T-cell (primary cell): ENCODE measurements around the gene TCF12. TPM values are rescaled to one million over a fixed set of nuclear protein-coding genes. Genes with fewer than 3 reads are reported as not detected.

Source experiments
- ATAC-seq, 4 experiments: fragments of 200-7000 bp in 3 of 4; fragments of 150-1000 bp in 1 of 4; cut with Tn5 transposase; replicated peaks in 1 of 4; 1 replicate in 3 of 4; 2 replicates in 1 of 4; pipeline ENCODE4 v1.10.0; 2021; ENCODE audit warnings: moderate library complexity in 3 of 4, mild to moderate bottlenecking in 2 of 4, moderate number of reproducible peaks in 1 of 4
- CTCF ChIA-PET, 2 donors: fragments of 300-600 bp; sonication (Branson Sonifier 250); formaldehyde crosslinking; loops; one replicate each; lab custom pipeline; 2022; ENCODE audit warnings: antibody characterized with exemption in 2 of 2; lab: Charles Lee
- POLR2A ChIA-PET, 2 donors: fragments of 300-600 bp; sonication (Branson Sonifier 250); formaldehyde crosslinking; loops; one replicate each; lab custom pipeline; 2022; ENCODE audit warnings: antibody characterized with exemption in 2 of 2; lab: Charles Lee
- DNase-seq, 35 experiments: peaks; one replicate each; pipeline versions ENCODE4 v3.0.0 to v3.0.0-alpha.2; 2013 to 2023
- H3K27ac ChIP-seq: one replicate; pipeline ENCODE4 v1.5.1; 2013; ENCODE audit warnings: low read length
- H3K27me3 ChIP-seq, 2 experiments: replicated peaks in 1 of 2; 1 replicate in 1 of 2; 2 replicates in 1 of 2; pipeline versions ENCODE4 v1.6.1 to v1.7.0; 2013; ENCODE audit warnings: low read length in 1 of 2, mixed read lengths in 1 of 2; ENCODE audit not compliant: control insufficient read depth in 2 of 2, insufficient read depth in 2 of 2; ENCODE audit errors: extremely low read depth in 1 of 2
- H3K36me3 ChIP-seq, 2 donors: 1 replicate in 1 of 2; 2 replicates in 1 of 2; pipeline versions ENCODE4 v1.6.1 to v1.7.0; 2013; ENCODE audit warnings: low read length in 1 of 2; ENCODE audit not compliant: control insufficient read depth in 2 of 2, insufficient read depth in 1 of 2; ENCODE audit errors: extremely low read depth in 1 of 2
- H3K4me1 ChIP-seq, 2 experiments: 1 replicate in 1 of 2; 2 replicates in 1 of 2; pipeline versions ENCODE4 v1.6.1 to v1.7.0; 2013; ENCODE audit warnings: low read length in 2 of 2, mixed read lengths in 1 of 2; ENCODE audit not compliant: insufficient read depth in 2 of 2, control insufficient read depth in 1 of 2; ENCODE audit errors: extremely low read depth in 1 of 2
- H3K4me3 ChIP-seq, 2 donors: 1 replicate in 1 of 2; 2 replicates in 1 of 2; pipeline versions ENCODE4 v1.5.1 to v1.7.0; 2013; ENCODE audit warnings: mild to moderate bottlenecking in 2 of 2, low read length in 1 of 2, moderate library complexity in 1 of 2; ENCODE audit not compliant: control insufficient read depth in 1 of 2; ENCODE audit errors: extremely low read depth in 1 of 2
- H3K9me3 ChIP-seq: 2 replicates; pipeline ENCODE4 v1.7.0; 2013
- H3K27ac Mint-ChIP-seq, 2 donors: one replicate each; pipeline ENCODE4 v1.8.0; 2020 to 2021; ENCODE audit warnings: mild to moderate bottlenecking in 2 of 2, mixed read lengths in 2 of 2
- H3K27me3 Mint-ChIP-seq, 2 donors: one replicate each; pipeline ENCODE4 v1.8.0; 2021 to 2022; ENCODE audit warnings: mixed read lengths in 2 of 2
- H3K36me3 Mint-ChIP-seq: one replicate; pipeline ENCODE4 v1.8.0; 2021; ENCODE audit warnings: mixed read lengths
- H3K4me1 Mint-ChIP-seq, 3 donors: one replicate each; pipeline ENCODE4 v1.8.0; 2020 to 2022; ENCODE audit warnings: mixed read lengths in 3 of 3, mild to moderate bottlenecking in 1 of 3
- H3K4me3 Mint-ChIP-seq, 3 donors: one replicate each; pipeline ENCODE4 v1.8.0; 2020 to 2022; ENCODE audit warnings: mild to moderate bottlenecking in 3 of 3, mixed read lengths in 3 of 3, moderate library complexity in 3 of 3
- H3K9me3 Mint-ChIP-seq, 3 donors: one replicate each; pipeline ENCODE4 v1.8.0; 2020 to 2022; ENCODE audit warnings: mixed read lengths in 3 of 3
- WGBS: methylation state at CpG from one replicate; pipeline ENCODE4 v1.1.5; 2013; ENCODE audit warnings: missing lambda C conversion rate; ENCODE audit not compliant: insufficient coverage; 5-methylcytosine and 5-hydroxymethylcytosine counted together
- total RNA-seq, 35 experiments: library from RNA in 6 of 35; stranded (reverse) in 6 of 35; fragments of 120-200 nt in 1 of 35; gene quantifications; one replicate each; pipeline versions ENCODE4 v1.2.1 to v1.2.4 and lab custom pipeline; 2013 to 2026

The TCF12 gene
- total RNA-seq, 5 donors from 2014 or later (not counting 1 experiment from before 2014, with no cell fraction given): 68.0 to 94.3 (median 83.0) TPM

- CTCF ChIA-PET: no interaction called here
- Mint-ChIP-seq H3K9me3 (peaks cover 5 to 22% (median 8%) of the 10 kb centered on the region in 3 donors), H3K4me3 (no peak overlapping the region)
Observed at GRCh38 chr15:56944485-56944884, 26.0 kb downstream of the TCF12 start.

GRCh38 chr15:56946150-56946549 is 27.7 kb downstream of the TCF12 start:
- Histone ChIP-seq H3K9me3 (no peaks in the 10 kb centered on the region), H3K36me3 (peaks cover 4 to 5% of the 10 kb centered on the region in 2 donors), H3K4me3 (no peak overlapping the region), H3K4me1 (peaks cover under 1 to 24% of the 10 kb centered on the region in 2 experiments), H3K27me3 (no peaks in the 10 kb centered on the region), H3K27ac (no peak overlapping the region)
- Mint-ChIP-seq H3K27me3 (no peaks in the 10 kb centered on the region), H3K36me3 (peaks cover 37% of the 10 kb centered on the region), H3K4me1 (peaks cover 50 to 61% (median 51%) of the 10 kb centered on the region in 3 donors), H3K9me3 (peaks cover 5 to 22% (median 8%) of the 10 kb centered on the region in 3 donors), H3K4me3 (no peak overlapping the region), H3K27ac (no peak overlapping the region)
- no peak for ATAC-seq
- WGBS: 100% methylated on average over 1 of the region's 3 CpGs
- POLR2A ChIA-PET: no interaction called here
- CTCF ChIA-PET: no interaction called here
- no peak for DNase-seq

More at GRCh38 chr15:56944485-56944884, 26.0 kb downstream of the TCF12 start:
- peaks cover 0 to 5% of the 10 kb centered on the region in 2 donors for H3K36me3 ChIP-seq
- POLR2A ChIA-PET: no interaction called here
- no CpG with 5 or more reads among the region's 1 CpG for WGBS
- ATAC-seq: no peak
- H3K27me3 ChIP-seq: no peaks in the 10 kb centered on the region
- Mint-ChIP-seq H3K4me1 (peaks cover 48 to 67% (median 52%) of the 10 kb centered on the region in 3 donors), H3K36me3 (peaks cover 33% of the 10 kb centered on the region), H3K27me3 (no peaks in the 10 kb centered on the region), H3K27ac (no peak overlapping the region)
- no peak for DNase-seq
- no peak overlapping the region for H3K27ac ChIP-seq
- peaks cover 7 to 20% of the 10 kb centered on the region in 2 experiments for H3K4me1 ChIP-seq
- no peak overlapping the region for H3K4me3 ChIP-seq
- H3K9me3 ChIP-seq: no peaks in the 10 kb centered on the region

GRCh38 chr15:56948000-56948763 is 29.7 kb downstream of the TCF12 start:
- H3K4me3 Mint-ChIP-seq: no peak overlapping the region
- peaks cover 44 to 55% (median 46%) of the 10 kb centered on the region in 3 donors for H3K4me1 Mint-ChIP-seq
- WGBS: 100% methylated on average over 1 of the region's 6 CpGs
- CTCF ChIA-PET: interaction anchor here (0.6 to 1.6 kb wide), 2 partner anchors 30 kb away, joined by 3 to 4 read pairs; partner anchors contain the start of gene TCF12 (in 1 of the 2)
- ATAC-seq (no peak), DNase-seq (no peak)
- H3K9me3 Mint-ChIP-seq: peaks cover 5 to 22% (median 8%) of the 10 kb centered on the region in 3 donors
- Histone ChIP-seq H3K9me3 (no peaks in the 10 kb centered on the region), H3K4me3 (no peak overlapping the region), H3K4me1 (peaks cover 0 to 16% of the 10 kb centered on the region in 2 experiments), H3K36me3 (peaks cover 4 to 5% of the 10 kb centered on the region in 2 donors), H3K27me3 (no peaks in the 10 kb centered on the region), H3K27ac (no peak overlapping the region)
- POLR2A ChIA-PET: no interaction called here
- H3K27ac Mint-ChIP-seq: no peak overlapping the region
- peaks cover 46% of the 10 kb centered on the region for H3K36me3 Mint-ChIP-seq
- no peaks in the 10 kb centered on the region for H3K27me3 Mint-ChIP-seq

- ChIA-PET CTCF (interaction anchor here (0.6 to 1.6 kb wide), 2 partner anchors 31 kb away, joined by 3 to 4 read pairs; partner anchors contain the start of gene TCF12 (in 1 of the 2)), POLR2A (no interaction called here)
- Histone ChIP-seq H3K36me3 (peaks cover 4 to 5% of the 10 kb centered on the region in 2 donors), H3K4me1 (peaks cover 0 to 12% of the 10 kb centered on the region in 2 experiments), H3K9me3 (no peaks in the 10 kb centered on the region), H3K4me3 (no peak overlapping the region), H3K27ac (no peak overlapping the region), H3K27me3 (no peaks in the 10 kb centered on the region)
- peaks cover 5 to 22% (median 8%) of the 10 kb centered on the region in 3 donors for H3K9me3 Mint-ChIP-seq
- H3K36me3 Mint-ChIP-seq: peaks cover 48% of the 10 kb centered on the region
- no peak for DNase-seq
- no peak overlapping the region for H3K27ac Mint-ChIP-seq
- ATAC-seq: no peak
- H3K4me1 Mint-ChIP-seq: peaks cover 44 to 51% (median 45%) of the 10 kb centered on the region in 3 donors
- H3K4me3 Mint-ChIP-seq: no peak overlapping the region
- no peaks in the 10 kb centered on the region for H3K27me3 Mint-ChIP-seq
- WGBS: no CpG with 5 or more reads among the region's 1 CpG
Observed at GRCh38 chr15:56948764-56949101, 30.3 kb downstream of the TCF12 start.

- H3K9me3 ChIP-seq: no peaks in the 10 kb centered on the region
- DNase-seq (no peak), ATAC-seq (no peak)
- Mint-ChIP-seq H3K27me3 (no peaks in the 10 kb centered on the region), H3K4me1 (peaks cover 45 to 51% (median 50%) of the 10 kb centered on the region in 3 donors), H3K36me3 (peaks cover 50% of the 10 kb centered on the region), H3K27ac (no peak overlapping the region), H3K9me3 (peaks cover 10 to 19% (median 10%) of the 10 kb centered on the region in 3 donors), H3K4me3 (no peak overlapping the region)
- H3K27me3 ChIP-seq: no peaks in the 10 kb centered on the region
- no peak overlapping the region for H3K4me3 ChIP-seq
- WGBS: no CpG with 5 or more reads among the region's 6 CpGs
- CTCF ChIA-PET: no interaction called here
- H3K4me1 ChIP-seq: peaks cover 0 to 10% of the 10 kb centered on the region in 2 experiments
- H3K36me3 ChIP-seq: peaks cover 3 to 4% of the 10 kb centered on the region in 2 donors
- no peak overlapping the region for H3K27ac ChIP-seq
- POLR2A ChIA-PET: no interaction called here
Observed at GRCh38 chr15:56950979-56951378, 32.5 kb downstream of the TCF12 start.

- no peaks in the 10 kb centered on the region for H3K27me3 Mint-ChIP-seq
Observed at GRCh38 chr15:56953790-56954189, 35.3 kb downstream of the TCF12 start.

More at GRCh38 chr15:56953790-56954189, 35.3 kb downstream of the TCF12 start:
- H3K36me3 ChIP-seq: peaks cover 0 to 4% of the 10 kb centered on the region in 2 donors
- Mint-ChIP-seq H3K4me1 (peaks cover 39 to 42% (median 39%) of the 10 kb centered on the region in 3 donors), H3K36me3 (peaks cover 49% of the 10 kb centered on the region), H3K9me3 (peaks cover 5 to 17% (median 8%) of the 10 kb centered on the region in 3 donors), H3K4me3 (no peak overlapping the region), H3K27ac (no peak overlapping the region)
- H3K9me3 ChIP-seq: peaks cover 2% of the 10 kb centered on the region
- ChIA-PET POLR2A (no interaction called here), CTCF (no interaction called here)
- no peak overlapping the region for H3K4me3 ChIP-seq
- no peak overlapping the region for H3K27ac ChIP-seq
- WGBS: no CpG with 5 or more reads among the region's 1 CpG
- peaks cover 6 to 20% of the 10 kb centered on the region in 2 experiments for H3K4me1 ChIP-seq
- no peaks in the 10 kb centered on the region for H3K27me3 ChIP-seq
- no peak for ATAC-seq
- DNase-seq: no peak
